Middle frontal gyrus (tissue), 1 donor: Measurements from ENCODE around the gene SLC25A12.
"Not testable (repeated sequence)": the region's sequence is repeated elsewhere in the genome, so short reads cannot be mapped to it uniquely, and the experiment has no call there.

Source experiments
- DNase-seq: peaks from one replicate; pipeline ENCODE4 v3.0.0-alpha.2; 2015; ENCODE audit warnings: low spot score; ENCODE audit errors: extremely low spot score

SLC25A12 gene

GRCh38 chr2:171830039-171830438 lies 64.0 kb downstream of the SLC25A12 start:
- no peak for DNase-seq

- no peak for DNase-seq
Measured at GRCh38 chr2:171824086-171824485, 70.0 kb downstream of the SLC25A12 start.

- DNase-seq: no peak
Measured at GRCh38 chr2:171822525-171823322, 71.3 kb downstream of the SLC25A12 start.

- DNase-seq: no peak
Measured at GRCh38 chr2:171819453-171819852, 74.6 kb downstream of the SLC25A12 start.

- DNase-seq: no peak
Measured at GRCh38 chr2:171814883-171815282, 79.2 kb downstream of the SLC25A12 start.

GRCh38 chr2:171814174-171814573 lies 79.9 kb downstream of the SLC25A12 start:
- no peak for DNase-seq

- DNase-seq: no peak
Measured at GRCh38 chr2:171813729-171814128, 80.3 kb downstream of the SLC25A12 start.

GRCh38 chr2:171813126-171813525 lies 80.9 kb downstream of the SLC25A12 start:
- DNase-seq: no peak

- no peak for DNase-seq
Measured at GRCh38 chr2:171811245-171811628, 82.8 kb downstream of the SLC25A12 start.

GRCh38 chr2:171810422-171811244 lies 83.4 kb downstream of the SLC25A12 start:
- DNase-seq: no peak

GRCh38 chr2:171808885-171809284 lies 85.2 kb downstream of the SLC25A12 start:
- not testable (repeated sequence) for DNase-seq

- DNase-seq: no peak
Measured at GRCh38 chr2:171807831-171808393, 86.1 kb downstream of the SLC25A12 start.

GRCh38 chr2:171807119-171807518 lies 86.9 kb downstream of the SLC25A12 start:
- DNase-seq: no peak

GRCh38 chr2:171804456-171804855 lies 89.6 kb downstream of the SLC25A12 start:
- no peak for DNase-seq

- no peak for DNase-seq
Measured at GRCh38 chr2:171803757-171804156, 90.3 kb downstream of the SLC25A12 start.

GRCh38 chr2:171800639-171801038 lies 93.4 kb downstream of the SLC25A12 start:
- no peak for DNase-seq

- no peak for DNase-seq
Measured at GRCh38 chr2:171798156-171798820, 95.8 kb downstream of the SLC25A12 start.

- no peak for DNase-seq
Measured at GRCh38 chr2:171794918-171795317, 99.1 kb downstream of the SLC25A12 start.

- DNase-seq: no peak
Measured at GRCh38 chr2:171793691-171794678, 100.1 kb downstream of the SLC25A12 start.

- no peak for DNase-seq
Measured at GRCh38 chr2:171792886-171793580, 101.0 kb downstream of the SLC25A12 start.
